HG03280 (cell line): ENCODE data around the gene CEACAM21.
A peak's percentile ranks its signal among the peaks of the same experiment; 100 is the strongest.

ENCODE experiments used
- ATAC-seq: cut with Tn5 transposase; IDR thresholded peaks from one replicate; pipeline ENCODE4 v1.9.1; 2021; ENCODE audit warnings: mild to moderate bottlenecking, moderate library complexity; ENCODE audit not compliant: unreplicated experiment

The CEACAM21 gene

DNA sequence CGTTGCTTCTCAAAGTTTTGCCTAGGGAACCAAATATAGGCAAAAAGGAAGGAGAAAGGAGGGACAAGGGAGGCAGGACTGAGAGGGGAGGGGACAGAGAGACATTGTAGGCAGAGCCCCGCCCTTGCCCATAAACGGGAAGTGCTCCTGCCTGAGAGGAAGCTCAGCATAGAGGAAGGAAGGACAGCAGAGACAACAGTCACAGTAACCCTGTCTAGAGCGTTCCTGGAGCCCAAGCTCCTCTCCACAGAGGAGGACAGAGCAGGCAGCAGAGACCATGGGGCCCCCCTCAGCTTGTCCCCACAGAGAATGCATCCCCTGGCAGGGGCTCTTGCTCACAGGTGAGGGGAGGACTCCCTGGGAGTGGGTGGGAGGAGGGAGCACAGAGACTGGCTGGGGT is at the start of gene CEACAM21:
CEACAM21 (plus strand) TSS at position 169 of the 400 bp plus-strand sequence; CDS start at position 278, 109 bp downstream.
- ATAC-seq: peak; percentile 63

GRCh38 chr19:41527089-41527488 is 48.9 kb upstream of the CEACAM21 start:
- no peak for ATAC-seq

- no peak for ATAC-seq
Measured at GRCh38 chr19:41528106-41528505, 47.9 kb upstream of the CEACAM21 start.

DNA sequence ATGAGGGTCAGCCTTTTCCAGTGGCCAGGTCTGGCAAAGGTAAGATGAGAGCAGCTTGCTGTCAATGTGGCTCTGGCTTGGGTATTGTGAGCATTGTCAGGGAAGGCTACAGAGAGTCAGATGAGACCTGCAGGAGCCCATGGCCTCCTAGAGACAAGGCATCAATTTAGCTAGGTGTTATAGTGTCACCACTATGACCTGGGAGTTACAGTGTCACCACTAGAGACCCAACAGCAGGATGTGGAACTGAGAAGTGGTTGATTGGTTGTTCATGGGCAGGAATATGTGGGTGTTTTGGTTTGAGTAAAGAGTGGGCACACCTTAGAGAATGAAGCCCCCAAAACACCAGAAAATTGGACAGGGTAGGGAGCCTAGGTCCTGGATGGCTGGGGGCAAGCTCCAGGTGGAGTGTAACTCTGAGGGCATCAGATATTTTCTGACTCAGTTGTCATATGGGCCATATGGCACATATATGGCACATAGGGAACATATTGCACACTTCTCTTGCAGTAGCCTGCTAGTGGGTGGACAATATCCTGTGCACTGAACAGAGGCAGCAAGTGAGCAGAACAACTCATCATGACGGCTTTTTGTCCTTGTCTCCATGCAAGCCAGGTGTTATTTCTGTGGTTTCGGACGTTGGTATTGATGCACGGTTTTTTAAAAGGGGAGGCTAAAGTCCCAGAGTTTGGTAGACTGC is 46.3 kb upstream of the CEACAM21 start:
- no peak for ATAC-seq

- ATAC-seq: no peak
Measured at GRCh38 chr19:41530184-41530534, 45.8 kb upstream of the CEACAM21 start.

- ATAC-seq: no peak
Measured at GRCh38 chr19:41530761-41531301, 45.1 kb upstream of the CEACAM21 start.

GRCh38 chr19:41531438-41532311 is 44.3 kb upstream of the CEACAM21 start:
- ATAC-seq: peak; percentile 50

GRCh38 chr19:41532526-41532925 is 43.4 kb upstream of the CEACAM21 start:
- no peak for ATAC-seq

DNA sequence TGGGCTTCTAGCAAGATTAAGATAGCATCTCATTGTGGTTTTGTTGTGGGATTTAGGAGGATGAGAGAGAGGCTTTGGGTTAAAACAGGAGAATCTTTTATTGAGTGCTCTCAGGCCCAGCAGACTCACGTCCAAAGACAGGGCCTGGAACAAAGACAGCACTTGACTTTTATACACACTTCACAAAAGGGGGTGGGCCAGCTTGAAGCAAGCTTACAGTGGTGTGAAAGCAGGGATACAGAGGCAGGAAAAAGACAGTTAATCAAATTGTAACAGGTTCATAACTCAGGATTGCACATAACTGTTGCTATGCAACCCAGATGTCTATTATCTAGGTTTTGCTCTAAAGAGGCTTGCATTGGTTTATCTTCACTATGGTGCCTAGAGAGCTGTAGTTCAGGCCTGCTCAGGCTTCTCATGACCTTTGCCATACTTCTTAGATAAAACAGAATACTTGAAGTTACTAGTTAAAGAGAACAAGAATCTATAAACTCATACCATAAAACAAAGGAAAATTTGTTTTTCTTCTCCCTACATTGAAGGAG is 42.2 kb upstream of the CEACAM21 start:
- ATAC-seq: no peak

GRCh38 chr19:41535029-41535622 is 40.8 kb upstream of the CEACAM21 start:
- ATAC-seq: peak; percentile 59

DNA sequence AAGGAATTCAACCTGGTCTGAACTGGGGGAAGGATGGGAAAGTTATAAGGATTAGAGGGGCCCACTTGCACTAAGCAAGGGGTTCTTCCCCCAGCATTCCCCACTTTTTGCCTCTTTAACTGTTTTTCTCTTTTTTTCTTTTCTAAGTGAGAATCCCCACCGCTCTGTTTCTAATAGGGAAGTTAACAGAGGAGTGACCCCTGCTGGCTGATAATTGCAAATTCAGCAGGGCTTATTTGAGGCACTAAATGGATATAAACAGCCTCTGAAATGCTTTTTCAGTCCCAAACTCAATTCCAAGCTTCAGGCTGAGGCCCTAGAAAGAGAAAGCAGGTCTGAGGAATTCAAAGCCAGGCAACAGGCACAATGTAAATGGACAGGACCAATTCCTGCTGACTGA is 38.2 kb upstream of the CEACAM21 start:
- ATAC-seq: no peak

DNA sequence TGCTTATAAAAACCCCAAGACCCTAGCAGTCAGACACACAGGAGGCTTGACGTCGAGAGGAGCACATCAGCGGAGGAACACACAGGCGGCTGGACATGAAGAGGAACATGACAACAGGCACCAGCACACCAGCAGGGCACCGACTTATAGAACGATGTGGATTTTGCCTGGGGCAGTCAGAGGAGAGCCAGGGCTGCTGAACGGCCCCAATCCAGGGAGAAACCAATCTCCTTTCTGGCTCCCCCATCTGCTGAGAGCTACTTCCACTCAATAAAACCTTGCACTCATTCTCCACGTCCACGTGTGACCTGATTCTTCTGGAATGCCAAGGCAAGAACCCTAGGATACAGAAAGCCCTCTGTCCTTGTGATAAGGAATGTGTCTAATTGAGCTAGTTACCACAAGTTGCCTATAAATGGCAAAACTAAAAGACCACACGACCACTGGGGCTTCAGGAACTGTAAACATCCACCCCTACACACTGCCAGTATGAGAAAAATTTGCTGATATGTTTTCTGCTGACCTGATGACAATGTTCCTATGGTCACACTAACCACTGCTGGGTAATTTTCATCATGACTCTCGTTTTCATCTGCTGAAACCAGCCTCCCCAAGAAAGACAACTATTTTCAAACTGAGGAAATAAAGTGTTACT is 35.8 kb upstream of the CEACAM21 start:
- no peak for ATAC-seq

DNA sequence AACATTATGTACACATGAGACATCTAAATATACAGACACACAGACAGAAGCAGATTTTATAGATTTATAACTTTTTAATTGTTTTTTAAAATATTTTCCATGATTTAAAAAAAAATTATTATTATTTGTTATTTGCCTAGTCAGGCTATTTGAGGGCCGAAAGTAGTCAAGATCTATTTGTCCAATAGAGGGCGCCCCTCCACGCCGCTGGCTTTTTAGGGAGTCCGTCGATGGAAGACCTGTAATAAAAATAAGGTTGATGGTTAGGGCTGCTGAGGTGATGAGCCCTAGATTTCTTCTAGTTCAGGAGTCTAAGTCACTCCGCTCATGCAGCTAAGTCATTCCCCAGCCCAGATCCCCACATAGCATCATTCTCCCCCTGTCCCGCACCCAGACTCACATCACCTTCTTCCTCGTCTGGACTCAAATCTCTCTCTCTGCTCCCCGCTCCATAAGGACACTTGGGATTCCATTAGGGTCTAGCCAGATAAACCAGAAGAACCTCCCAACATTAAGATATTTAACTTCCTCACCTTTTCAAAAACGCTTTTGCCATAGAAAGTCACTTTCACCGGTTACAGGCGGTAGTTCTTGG is 33.9 kb upstream of the CEACAM21 start:
- ATAC-seq: no peak

DNA sequence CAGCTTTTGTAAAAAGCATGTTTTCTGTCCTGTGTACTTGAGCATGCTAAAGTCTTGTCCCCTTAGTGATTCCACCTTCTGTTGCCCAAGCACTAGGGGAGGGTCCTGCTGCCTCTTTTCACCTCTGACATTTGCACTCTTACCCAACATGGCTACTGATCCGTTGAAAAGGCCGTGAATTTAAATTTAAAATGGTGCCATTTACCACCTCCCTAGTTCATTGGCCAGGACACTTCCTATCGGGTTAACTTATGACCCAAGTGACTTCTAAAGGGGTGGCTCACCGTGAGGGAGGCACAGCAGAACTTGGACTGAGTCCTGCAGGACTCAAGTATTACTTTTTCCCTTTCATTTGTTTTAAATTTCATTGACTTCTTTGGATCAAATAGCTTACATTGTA is 33.3 kb upstream of the CEACAM21 start:
- ATAC-seq: no peak

DNA sequence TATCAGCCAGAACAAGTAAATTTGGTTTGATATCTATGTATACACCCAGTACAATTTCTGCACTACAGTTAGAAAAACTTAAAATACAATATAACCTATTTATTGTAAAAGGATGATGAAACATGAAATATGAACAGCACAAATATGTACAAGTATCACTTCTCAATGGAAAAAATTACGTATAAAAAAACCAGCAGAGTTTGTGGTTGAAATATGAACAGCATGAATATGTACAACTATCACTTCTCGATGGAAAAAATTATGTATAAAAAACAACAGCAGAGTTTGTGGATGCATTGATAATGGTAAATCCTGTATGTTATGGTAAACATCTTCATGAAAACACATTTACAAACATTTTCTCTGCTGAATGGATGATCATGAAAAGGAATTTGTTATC is 32.4 kb upstream of the CEACAM21 start:
- no peak for ATAC-seq

GRCh38 chr19:41545547-41545946 is 30.4 kb upstream of the CEACAM21 start:
- ATAC-seq: no peak

DNA sequence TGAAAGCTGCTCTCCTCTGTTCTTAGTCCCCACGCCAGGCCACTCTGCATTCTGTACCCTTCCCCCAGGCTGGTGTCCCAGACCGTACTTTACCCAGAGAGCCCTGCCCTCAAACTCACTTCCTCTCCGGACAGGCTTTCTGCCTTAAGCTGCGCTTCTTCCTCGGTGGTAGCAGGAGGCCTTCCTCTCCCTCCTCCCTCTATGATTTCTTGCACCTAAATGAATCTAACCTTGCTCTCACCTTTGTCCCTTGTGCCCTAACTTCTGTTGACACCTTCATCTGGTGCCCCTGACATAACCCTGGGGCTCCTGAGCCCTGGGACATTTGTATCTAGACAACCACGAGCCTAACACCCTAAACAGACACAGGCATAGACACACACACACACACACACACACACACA is 29.6 kb upstream of the CEACAM21 start:
- peak; percentile 37 for ATAC-seq

DNA sequence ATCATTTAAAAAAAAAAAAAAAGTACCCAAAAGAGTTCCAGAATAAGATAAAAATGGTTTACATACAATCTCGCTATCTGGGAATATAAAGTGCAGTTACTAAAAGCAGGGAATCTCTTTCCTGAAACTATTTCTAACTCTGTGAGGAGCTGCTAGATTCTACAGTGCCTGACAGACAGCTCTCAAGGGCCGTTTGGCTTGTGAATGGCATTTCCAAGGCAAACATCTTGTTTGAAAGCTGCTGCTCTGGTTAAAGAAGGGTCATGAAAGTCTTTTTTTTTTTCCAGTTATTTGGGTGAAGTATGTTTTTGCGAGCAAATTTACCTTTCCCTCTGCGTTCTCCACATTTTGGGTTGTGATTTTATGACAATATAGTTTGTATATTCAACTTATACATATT is 29.0 kb upstream of the CEACAM21 start:
- no peak for ATAC-seq

DNA sequence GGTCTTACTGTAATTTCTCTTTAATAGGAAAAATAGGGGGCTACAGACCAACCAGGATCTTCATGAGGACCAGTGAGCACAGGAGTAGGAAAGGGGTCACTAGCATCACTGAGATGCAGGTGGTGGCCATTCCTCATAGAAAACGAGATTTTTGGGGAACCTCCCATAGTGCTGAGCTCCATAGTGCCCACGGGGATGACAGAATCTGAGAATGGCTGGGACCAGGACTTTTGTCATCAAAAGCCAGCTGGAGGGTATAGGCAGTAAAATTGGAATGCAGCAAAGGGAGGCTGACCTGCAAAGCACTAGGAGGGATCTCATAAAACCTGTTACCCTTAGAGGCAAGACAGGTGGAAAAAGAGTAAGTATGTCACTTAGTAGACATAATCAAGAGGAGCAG is 28.4 kb upstream of the CEACAM21 start:
- ATAC-seq: no peak

- no peak for ATAC-seq
Measured at GRCh38 chr19:41548047-41548446, 27.9 kb upstream of the CEACAM21 start.
